ENCODE data around the gene P2RX5. TPM values are rescaled to one million over a fixed set of nuclear protein-coding genes. Genes with fewer than 3 reads are reported as not detected.
"Not testable (repeated sequence)": the region's sequence is repeated elsewhere in the genome, so short reads cannot be mapped to it uniquely, and the experiment has no call there.

Gene P2RX5, protein sequence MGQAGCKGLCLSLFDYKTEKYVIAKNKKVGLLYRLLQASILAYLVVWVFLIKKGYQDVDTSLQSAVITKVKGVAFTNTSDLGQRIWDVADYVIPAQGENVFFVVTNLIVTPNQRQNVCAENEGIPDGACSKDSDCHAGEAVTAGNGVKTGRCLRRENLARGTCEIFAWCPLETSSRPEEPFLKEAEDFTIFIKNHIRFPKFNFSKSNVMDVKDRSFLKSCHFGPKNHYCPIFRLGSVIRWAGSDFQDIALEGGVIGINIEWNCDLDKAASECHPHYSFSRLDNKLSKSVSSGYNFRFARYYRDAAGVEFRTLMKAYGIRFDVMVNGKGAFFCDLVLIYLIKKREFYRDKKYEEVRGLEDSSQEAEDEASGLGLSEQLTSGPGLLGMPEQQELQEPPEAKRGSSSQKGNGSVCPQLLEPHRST
- polyA plus RNA-seq (2013, experiment 1 of 2; ENCODE audit: insufficient read length) = 0.12 TPM
- polyA plus RNA-seq (2013, experiment 2 of 2; ENCODE audit: insufficient read length) = 0.11 TPM

DNA sequence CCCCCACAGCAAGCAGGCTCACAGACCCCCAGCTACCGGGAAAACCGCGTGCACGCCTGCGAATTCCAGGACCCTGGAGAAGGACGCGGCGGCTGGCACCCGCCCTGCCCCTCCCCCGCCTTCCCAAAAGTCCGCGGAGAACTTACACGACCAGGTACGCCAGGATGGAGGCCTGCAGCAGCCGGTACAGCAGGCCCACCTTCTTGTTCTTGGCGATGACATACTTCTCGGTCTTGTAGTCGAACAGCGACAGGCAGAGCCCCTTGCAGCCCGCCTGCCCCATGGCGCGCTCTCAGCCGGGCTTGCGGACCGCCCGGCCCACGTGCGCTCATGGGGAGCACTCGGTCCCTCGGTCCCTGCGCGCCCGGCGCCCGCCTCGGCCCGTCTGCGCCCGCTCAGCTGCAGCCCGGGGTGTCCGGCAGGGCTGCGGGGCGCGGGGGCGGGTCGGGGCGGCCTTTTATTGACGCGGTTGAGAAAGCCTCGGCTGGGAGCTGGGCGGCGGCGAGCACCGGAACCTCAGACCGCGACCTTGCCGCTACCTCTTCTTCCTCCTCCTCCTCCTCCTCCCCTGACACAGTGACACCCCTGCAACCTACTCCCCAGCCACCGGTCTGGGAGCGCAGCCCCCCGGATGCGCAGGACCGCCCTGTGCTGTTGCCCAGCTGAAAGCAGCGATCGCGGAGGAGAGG is at the start of gene P2RX5:
Gene P2RX5, minus strand, starts transcription at position 433 of the 689 bp plus-strand sequence. Its CDS starts 150 bp downstream, at position 283.
- DNase-seq = peak; percentile 7

DNA sequence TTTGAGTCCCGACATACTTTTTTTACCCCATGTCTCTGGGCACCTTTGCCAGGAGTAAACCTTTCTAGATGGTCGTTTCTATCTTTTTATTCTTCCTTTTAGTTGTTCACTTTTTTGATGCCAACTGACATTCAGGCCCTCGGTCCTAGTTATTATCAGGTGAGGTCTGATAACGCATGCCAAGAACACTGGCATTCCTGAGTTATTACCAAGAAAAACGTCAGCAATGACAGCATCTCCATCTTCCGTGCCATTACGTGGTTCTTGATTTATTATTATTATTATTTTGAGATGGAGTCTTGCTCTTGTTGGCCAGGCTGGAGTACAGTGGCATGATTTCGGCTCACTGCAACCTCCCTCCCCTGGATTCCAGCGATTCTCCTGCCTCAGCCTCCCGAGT is 49.1 kb upstream of the P2RX5 start:
- no peak for DNase-seq

- DNase-seq = no peak
Measured at GRCh38 chr17:3744014-3744413, 48.1 kb upstream of the P2RX5 start.

DNA sequence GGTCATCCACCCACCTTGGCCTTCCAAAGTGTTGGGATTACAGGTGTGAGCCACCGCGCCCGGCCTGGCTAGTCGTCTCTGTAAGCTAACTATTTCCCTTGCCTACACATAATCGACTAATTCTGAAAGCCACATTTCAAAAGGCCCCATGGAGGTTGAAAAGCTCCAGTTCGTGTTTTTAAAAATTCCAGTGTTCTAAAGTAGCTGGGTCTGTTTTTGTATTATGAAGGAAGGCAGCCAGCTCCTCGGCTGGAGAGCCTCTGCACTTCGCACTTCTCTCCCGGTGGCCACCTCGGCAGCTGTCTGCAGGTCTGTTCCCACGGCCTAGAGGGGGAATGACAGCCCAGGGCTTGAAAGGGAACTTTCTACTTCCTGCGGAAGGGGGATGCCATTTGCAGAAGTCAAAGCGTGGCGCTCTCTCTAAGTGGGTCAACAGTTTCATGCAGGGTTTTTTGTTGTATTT is 44.7 kb upstream of the P2RX5 start:
- no peak for DNase-seq

- DNase-seq = no peak
Measured at GRCh38 chr17:3739422-3740124, 43.6 kb upstream of the P2RX5 start.

- DNase-seq = no peak
Measured at GRCh38 chr17:3738562-3739295, 42.8 kb upstream of the P2RX5 start.

DNA sequence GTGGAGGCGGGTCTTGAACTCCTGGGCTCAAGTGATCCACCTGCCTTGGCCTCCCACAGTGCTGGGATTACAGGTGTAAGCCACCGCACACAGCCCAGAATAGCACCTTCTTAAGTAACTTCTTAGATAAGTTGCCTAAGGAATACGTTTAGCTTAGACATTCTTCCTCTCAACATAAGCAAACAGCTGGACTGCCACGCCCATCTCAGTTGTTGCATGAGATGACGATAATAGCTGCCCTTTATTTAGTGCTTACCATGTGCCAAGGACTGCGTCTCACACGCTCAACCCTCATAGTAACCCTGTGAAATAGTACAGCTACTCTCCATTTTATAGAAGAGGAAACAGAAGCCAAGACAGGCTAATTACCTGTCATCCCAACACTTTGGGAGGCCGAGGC is 39.6 kb upstream of the P2RX5 start:
- DNase-seq = no peak

DNA sequence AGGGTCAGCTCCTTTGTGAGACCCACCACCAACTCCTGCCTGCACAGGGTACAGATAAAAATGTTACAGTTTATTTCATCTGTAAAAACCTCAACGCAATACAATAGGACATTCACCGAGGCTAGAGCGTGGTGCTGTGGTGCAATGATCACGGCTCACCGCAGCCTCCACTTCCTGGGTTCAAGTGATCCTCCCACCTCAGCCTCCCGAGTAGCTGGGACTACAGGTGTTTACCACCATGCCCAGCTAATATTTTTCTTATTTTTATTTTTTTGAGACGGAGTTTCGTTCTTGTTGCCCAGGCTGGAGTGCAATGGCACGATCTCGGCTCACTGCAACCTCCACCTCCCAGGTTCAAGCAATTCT is 38.9 kb upstream of the P2RX5 start:
- not testable (repeated sequence) for DNase-seq

GRCh38 chr17:3732210-3732621 is 36.3 kb upstream of the P2RX5 start:
- DNase-seq = no peak

DNA sequence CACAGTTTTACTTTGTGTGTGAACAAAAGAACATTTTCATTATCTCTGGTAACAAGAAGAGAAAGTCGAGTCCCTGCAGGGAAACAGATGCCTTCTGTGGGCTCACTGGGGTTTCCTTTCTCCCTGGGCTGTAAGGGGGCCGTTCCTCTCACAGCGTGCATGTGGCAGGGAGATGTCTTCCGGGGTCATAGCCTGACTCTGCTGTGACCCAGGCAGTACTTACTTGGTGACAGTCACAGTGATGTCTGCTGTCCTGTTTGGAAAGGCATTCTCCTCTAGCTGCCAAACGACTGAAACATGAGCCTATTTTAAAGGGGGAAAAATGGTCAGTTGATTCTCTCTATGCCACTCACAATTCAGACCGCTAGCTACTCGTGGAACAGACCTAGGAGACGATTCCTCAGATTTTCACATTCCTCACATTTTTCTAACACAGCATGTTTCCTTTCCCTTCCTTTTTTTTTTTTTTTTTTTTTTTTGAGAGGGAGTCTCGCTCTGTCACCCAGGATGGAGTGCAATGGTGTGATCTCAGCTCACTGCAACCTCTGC is 35.0 kb upstream of the P2RX5 start:
- DNase-seq = peak; percentile 86

DNA sequence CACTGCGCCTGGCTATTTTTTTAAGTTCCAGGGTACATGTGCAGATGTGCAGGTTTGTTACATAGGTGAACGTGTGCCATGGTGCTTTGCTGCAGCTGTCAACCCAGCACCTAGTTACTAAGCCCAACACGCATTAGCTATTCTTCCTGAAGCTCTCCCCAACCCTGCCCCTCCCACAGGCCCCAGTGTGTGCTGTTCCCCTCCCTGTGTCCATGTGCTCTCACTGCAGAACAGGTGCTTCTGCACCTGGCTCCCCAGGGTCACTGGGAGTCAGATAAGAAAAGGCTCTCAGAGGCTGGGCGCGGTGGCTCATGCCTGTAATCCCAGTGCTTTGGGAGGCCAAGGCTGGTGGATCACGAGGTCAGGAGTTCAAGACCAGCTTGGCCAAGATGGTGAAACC is 33.9 kb upstream of the P2RX5 start:
- DNase-seq = no peak

DNA sequence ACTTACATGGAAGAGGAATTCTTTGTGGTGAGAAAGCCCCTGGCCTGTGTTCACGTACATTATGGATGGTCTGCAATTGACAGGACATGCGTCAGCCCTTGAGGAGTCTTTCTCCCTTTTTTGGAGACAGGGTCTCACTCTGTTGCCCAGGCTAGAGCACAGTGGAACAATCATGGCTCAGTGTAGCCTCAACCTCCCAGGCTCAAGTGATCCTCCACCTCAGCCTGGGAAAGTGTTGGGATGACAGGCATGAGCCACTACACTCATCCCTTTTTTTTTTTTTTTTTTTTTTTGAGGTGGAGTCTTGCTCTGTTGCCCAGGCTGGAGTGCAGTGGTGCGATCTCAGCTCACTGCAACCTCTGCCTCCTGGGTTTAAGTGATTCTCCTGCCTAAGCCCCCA is 32.1 kb upstream of the P2RX5 start:
- not testable (repeated sequence) for DNase-seq

DNA sequence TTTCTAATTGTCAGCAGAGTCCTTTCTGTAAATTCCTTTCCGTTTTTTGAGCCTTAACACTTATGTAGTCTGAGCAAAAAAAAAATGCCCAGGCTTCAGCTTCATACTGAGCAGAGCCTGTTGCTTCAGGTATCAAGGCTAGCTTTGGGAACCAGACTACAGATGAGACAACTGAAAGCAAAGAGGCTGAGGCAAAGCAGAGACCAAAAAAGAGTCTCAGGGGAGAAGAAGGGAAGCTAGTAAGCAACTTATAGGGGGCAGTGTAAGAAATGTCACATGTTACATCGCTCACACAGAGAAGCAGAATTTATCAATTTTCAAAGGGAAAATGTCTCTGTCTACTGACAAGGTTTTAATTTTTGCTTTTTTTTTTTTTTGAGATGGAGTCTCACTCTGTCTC is 31.1 kb upstream of the P2RX5 start:
- DNase-seq = no peak

- no peak for DNase-seq
Measured at GRCh38 chr17:3724378-3725077, 28.6 kb upstream of the P2RX5 start.

DNA sequence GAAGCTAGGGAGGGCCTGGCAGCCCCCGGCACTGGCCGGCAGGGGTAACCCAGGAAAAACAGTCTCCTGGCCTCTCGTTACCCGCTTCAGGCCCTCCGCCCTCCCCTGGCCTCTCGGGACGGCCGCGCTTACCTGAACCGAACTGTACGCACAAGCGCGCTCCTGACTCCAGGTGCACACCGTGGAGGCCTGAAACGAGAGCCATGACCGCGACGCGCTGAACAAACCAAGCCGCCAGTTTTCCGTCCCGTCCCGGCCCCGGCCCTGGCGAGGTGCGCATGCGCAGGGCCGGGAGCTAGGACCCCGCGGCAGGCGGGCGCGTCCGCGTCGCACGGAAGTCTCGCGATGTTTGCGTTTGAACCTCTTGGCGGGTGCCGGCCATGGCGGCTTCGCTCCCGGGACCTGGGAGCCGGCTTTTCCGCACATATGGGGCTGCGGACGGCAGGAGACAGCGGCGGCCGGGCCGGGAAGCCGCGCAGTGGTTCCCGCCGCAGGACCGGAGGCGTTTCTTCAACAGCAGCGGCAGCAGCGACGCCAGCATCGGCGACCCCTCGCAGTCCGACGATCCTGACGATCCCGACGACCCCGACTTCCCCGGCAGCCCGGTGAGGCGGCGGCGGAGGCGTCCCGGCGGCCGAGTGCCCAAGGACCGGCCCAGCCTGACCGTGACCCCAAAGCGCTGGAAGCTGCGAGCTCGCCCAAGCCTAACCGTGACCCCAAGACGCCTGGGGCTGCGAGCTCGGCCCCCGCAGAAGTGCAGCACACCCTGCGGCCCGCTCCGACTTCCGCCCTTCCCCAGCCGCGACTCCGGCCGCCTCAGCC is 27.8 kb upstream of the P2RX5 start, which contains the start of gene HASPIN:
Gene HASPIN, plus strand, starts transcription at position 348 of the 822 bp plus-strand sequence. Its CDS starts 33 bp downstream, at position 381.
- peak; percentile 88 for DNase-seq

DNA sequence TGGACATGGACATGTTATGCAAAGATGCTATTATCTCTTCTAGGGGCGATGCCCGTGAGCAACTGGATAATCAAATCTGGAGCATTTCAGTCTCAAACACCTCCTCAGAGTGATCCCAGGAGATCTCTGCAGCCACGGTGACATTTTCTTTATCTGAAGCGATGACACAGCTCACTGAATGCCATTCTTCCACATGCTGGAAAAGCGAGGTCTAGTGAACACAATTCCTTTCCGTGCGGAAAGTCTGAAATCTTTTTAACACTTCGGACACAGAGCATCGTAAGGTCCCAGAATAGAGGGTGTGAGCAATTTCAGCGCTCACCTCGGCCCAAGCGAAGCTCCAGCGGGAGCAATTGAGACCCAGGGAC is 27.2 kb upstream of the P2RX5 start:
- DNase-seq = no peak

- no peak for DNase-seq
Measured at GRCh38 chr17:3722716-3723115, 26.8 kb upstream of the P2RX5 start.

- no peak for DNase-seq
Measured at GRCh38 chr17:3719265-3719664, 23.3 kb upstream of the P2RX5 start.

GRCh38 chr17:3718201-3718600 is 22.2 kb upstream of the P2RX5 start:
- no peak for DNase-seq

DNA sequence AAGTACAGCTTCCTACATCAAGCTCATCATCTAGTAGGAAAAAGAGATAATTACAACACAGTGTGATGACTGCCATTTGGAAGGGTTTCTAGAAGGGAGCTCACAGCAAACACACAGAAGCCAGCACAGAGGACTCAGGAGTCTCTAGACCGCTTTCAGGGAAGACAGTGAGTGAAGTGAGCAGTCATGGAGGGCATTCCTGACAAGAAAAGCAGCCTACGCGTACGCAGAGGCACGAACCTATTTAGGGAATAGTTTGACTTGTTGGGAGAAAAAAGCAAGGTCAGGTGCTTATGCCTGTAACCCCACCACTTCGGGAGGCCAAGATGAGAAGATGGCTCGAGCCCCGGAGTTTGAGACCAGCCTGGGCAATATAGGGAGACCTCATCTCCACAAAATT is 19.3 kb upstream of the P2RX5 start:
- DNase-seq = no peak
